ENCODE data around the gene PARD3B. TPM values are rescaled to one million over a fixed set of nuclear protein-coding genes. Genes with fewer than 3 reads are reported as not detected.
A peak's percentile ranks its signal among the peaks of the same experiment; 100 is the strongest.

The PARD3B gene
- total and polyA plus RNA-seq, 2 of the 4 experiments (the other 2 are of a cell fraction) = 3.3 to 15.6 TPM

DNA sequence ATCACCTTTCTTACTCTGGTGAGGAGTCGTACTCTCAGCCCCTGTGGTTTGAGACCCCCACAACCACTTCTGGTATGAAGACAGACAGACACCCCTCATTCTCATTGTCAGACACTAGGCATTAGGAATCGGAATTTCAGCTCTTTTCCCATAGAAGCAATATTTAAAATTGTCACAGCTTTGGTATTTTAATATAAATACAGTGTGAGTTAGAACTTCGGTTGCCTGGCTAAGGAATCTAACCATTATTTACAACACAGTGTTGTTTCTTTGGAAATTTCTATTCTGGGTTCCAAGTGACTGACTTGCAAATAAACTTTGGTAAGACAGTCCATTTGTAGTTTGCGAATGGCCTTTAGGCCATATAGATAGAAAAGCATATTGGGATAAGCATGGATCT lies 318.1 kb downstream of the PARD3B start:
- in situ Hi-C loops (cut with MboI; ENCODE audit: low sequenced_read_pairs) = loop anchor here (25.0 kb wide), 1 partner anchor 526 kb away; no protein-coding TSS in a partner anchor
- CTCF ChIA-PET = no interaction called here
- H4K91ac ChIP-seq (ENCODE audit: insufficient read depth, low read depth, low read length) = peak overlapping the region; percentile 77
- H3K14ac ChIP-seq (replicated peaks; ENCODE audit: low read depth, low read length) = peak overlapping the region; percentile 83; the same call in 1 of the 2 replicates
- peaks cover 12 to 27% of the 10 kb centered on the region in 2 experiments for H3K79me1 ChIP-seq (ENCODE audit: low read depth in 1 of 2, low read length in 2 of 2)
- no peak for TF ChIP-seq CHD1 (IDR thresholded peaks at IDR 0.05; ENCODE audit: low read depth, low read length)
- TF ChIP-seq, protein P1, sequence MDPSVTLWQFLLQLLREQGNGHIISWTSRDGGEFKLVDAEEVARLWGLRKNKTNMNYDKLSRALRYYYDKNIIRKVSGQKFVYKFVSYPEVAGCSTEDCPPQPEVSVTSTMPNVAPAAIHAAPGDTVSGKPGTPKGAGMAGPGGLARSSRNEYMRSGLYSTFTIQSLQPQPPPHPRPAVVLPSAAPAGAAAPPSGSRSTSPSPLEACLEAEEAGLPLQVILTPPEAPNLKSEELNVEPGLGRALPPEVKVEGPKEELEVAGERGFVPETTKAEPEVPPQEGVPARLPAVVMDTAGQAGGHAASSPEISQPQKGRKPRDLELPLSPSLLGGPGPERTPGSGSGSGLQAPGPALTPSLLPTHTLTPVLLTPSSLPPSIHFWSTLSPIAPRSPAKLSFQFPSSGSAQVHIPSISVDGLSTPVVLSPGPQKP (IDR thresholded peaks at IDR 0.05; ENCODE audit: borderline replicate concordance, low read depth, low read length) = no peak
- H2BK20ac ChIP-seq (ENCODE audit: low read depth, low read length) = peak overlapping the region; percentile 95
- peak overlapping the region; percentile 43 for H2BK5ac ChIP-seq (ENCODE audit: low read depth, low read length, poor library complexity, severe bottlenecking)
- peak; percentile 76 for DNase-seq
- H3K9ac ChIP-seq (ENCODE audit: low read depth, low read length) = no peak overlapping the region
- no peak overlapping the region for H2AFZ ChIP-seq (replicated peaks; ENCODE audit: low read length, poor library complexity)
- no peak overlapping the region for H3K56ac ChIP-seq (ENCODE audit: extremely low read depth, insufficient read depth, low read length)
- peak overlapping the region; percentile 69; the same call in 2 of the 3 replicates for H2BK15ac ChIP-seq (ENCODE audit: low read depth, low read length)
- no peaks in the 10 kb centered on the region; the same call in 1 of the 2 replicates for H3K9me3 ChIP-seq (ENCODE audit: control insufficient read depth, insufficient read depth, low read length)
- peak overlapping the region; percentile 48 for H3K4me2 ChIP-seq (ENCODE audit: low read depth, low read length)
- peak; percentile 91 for ATAC-seq (ENCODE audit: low read depth)
- H3K9me1 ChIP-seq (ENCODE audit: insufficient read depth, low read length) = peaks cover 10% of the 10 kb centered on the region
- H2AK9ac ChIP-seq (replicated peaks; ENCODE audit: low read depth, low read length, poor library complexity) = no peak overlapping the region
- no peak overlapping the region for H3K4me3 ChIP-seq (ENCODE audit: insufficient read depth, low read depth, low read length)
- POLR2A ChIA-PET (ENCODE audit: unreplicated experiment) = no interaction called here
- dilution Hi-C loops (cut with HindIII; ENCODE audit: low sequenced_read_pairs, unreplicated experiment) = no loop called here
- BruUV-seq (replicated peaks) = no TSS peak
- H4K5ac ChIP-seq (ENCODE audit: low read depth, low read length) = peak overlapping the region; percentile 4; the same call in 1 of the 2 replicates
- peak overlapping the region; percentile 74; the same call in 1 of the 2 replicates for H3K23ac ChIP-seq (ENCODE audit: low read depth, low read length)
- H2AK5ac ChIP-seq (ENCODE audit: low read depth, low read length) = peak overlapping the region; percentile 77; the same call in 1 of the 2 replicates
- H3K36me3 ChIP-seq (ENCODE audit: control insufficient read depth, insufficient read depth, low read length) = no peaks in the 10 kb centered on the region
- H3K27ac ChIP-seq (ENCODE audit: insufficient read depth, low read length) = peak overlapping the region; percentile 28; the same call in 1 of the 2 replicates
- intact Hi-C loops (cut with micrococcal nuclease) = loop anchor here (5.0 kb wide), 2 partner anchors 166 to 536 kb away; no protein-coding TSS in a partner anchor
- WGBS, 2 experiments (ENCODE audit: extremely low coverage in 2 of 2, insufficient read length in 1 of 2) = no CpG with 5 or more reads among the region's 4 CpGs
- H3K18ac ChIP-seq (ENCODE audit: low read depth, low read length) = 0 out of 2 replicates have a peak overlapping the region, but pooled peaks have one; percentile 6
- H3K4me1 ChIP-seq (ENCODE audit: control insufficient read depth, insufficient read depth, low read length) = peaks cover 7% of the 10 kb centered on the region
- peak overlapping the region in 1 of 2 experiments; percentile 69; a peak in 2 of 4 replicates for H4K8ac ChIP-seq (ENCODE audit: low read depth in 2 of 2, low read length in 2 of 2)
- peak overlapping the region; percentile 97 for H3K4ac ChIP-seq (ENCODE audit: low read depth, low read length)
- H2BK120ac ChIP-seq (ENCODE audit: low read depth, low read length) = peak overlapping the region; percentile 93
- H4K20me1 ChIP-seq (ENCODE audit: insufficient read depth, low read length) = no peaks in the 10 kb centered on the region; the same call in 1 of the 2 replicates
- H3K27me3 ChIP-seq (ENCODE audit: control insufficient read depth, insufficient read depth, low read length) = no peaks in the 10 kb centered on the region
